OCI-LY1 (cell line): ENCODE data around the gene KMO.

Experiments
- EZH2 ChIP-seq: fragments of 200-600 bp; sonication (generic), shearing (Covaris generic); IDR thresholded peaks from 2 replicates; pipeline ENCODE4 v1.8.0; 2017; ENCODE audit warnings: borderline replicate concordance, mixed run types, mild to moderate bottlenecking, antibody characterized with exemption, low read length, moderate library complexity, mixed read lengths
- TF ChIP-seq, protein P1 (sequence below): fragments of 200-600 bp; sonication (generic), shearing (Covaris generic); IDR thresholded peaks from 2 replicates; pipeline ENCODE4 v1.5.1; 2017; ENCODE audit warnings: mild to moderate bottlenecking, antibody characterized with exemption, low read length, moderate library complexity, mixed read lengths

DNA sequence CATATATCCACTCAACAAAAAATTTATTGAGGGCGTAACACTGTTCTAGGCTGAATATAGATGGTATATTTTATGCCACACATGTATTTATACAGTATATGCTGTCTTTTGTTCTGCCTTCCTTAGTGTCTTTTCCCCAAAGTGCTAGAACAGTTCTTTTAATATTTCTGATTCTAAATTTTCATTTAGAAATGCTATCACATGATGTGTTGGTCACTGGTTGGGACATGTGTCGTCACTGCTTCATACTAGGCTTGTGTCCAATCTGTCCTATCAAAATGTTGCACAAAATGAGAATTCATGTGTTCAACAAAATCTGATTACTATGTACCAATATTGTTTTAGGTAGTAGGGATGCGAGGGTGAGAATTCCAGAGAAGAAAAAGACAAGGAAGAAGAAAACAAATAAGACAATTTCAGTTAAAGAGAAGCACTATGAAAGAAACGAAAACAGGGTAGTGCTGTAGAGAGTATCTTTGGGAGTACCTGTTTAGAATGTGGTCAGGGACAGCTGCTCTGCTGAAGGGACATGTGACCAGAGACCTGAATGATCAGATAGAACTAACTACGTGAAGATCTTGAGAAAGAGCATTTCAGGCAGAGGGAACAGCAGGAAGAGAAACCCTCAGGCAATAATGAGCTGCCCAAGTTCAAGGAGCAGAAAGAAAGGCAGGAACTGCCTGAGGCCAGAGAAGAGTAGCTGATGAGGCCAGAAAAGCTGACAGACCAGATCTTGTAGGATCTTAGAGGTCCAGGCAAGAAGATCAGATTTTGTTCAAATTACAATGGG, 1.3 kb downstream of the KMO start:
- TF ChIP-seq, protein P1, sequence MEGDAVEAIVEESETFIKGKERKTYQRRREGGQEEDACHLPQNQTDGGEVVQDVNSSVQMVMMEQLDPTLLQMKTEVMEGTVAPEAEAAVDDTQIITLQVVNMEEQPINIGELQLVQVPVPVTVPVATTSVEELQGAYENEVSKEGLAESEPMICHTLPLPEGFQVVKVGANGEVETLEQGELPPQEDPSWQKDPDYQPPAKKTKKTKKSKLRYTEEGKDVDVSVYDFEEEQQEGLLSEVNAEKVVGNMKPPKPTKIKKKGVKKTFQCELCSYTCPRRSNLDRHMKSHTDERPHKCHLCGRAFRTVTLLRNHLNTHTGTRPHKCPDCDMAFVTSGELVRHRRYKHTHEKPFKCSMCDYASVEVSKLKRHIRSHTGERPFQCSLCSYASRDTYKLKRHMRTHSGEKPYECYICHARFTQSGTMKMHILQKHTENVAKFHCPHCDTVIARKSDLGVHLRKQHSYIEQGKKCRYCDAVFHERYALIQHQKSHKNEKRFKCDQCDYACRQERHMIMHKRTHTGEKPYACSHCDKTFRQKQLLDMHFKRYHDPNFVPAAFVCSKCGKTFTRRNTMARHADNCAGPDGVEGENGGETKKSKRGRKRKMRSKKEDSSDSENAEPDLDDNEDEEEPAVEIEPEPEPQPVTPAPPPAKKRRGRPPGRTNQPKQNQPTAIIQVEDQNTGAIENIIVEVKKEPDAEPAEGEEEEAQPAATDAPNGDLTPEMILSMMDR, result no peak
- no peak for TF ChIP-seq EZH2
